Measurements from ENCODE around the gene ZDHHC9.

Gene ZDHHC9

DNA sequence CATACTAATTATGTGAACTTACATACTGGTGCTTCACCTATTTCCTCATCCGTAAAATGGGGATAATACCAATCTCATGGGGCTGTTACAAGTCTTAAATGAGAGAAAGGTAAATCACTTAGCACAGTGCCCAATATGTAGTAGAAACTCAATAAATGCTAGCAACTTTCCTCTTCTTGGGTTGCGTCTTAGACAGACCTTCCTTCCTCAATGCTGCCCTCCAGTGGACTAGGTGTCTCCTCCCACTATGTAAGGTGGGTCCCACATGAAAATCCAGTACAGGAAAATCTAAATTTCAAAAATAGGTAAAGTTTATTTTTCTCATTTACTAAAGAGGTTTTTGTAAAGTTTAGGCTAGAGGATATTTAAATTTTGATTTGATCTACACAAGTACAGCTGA lies 20.6 kb downstream of the ZDHHC9 start:
- no peak for DNase-seq (ENCODE audit: low read depth in 2 of 2)

- no peak for DNase-seq (ENCODE audit: low read depth in 2 of 2)
These were observed 25.6 kb downstream of the ZDHHC9 start for GRCh38 chrX:129818123-129818522.

- no peak for DNase-seq (ENCODE audit: low read depth in 2 of 2)
These were observed 29.9 kb downstream of the ZDHHC9 start for GRCh38 chrX:129813662-129814368.

DNA sequence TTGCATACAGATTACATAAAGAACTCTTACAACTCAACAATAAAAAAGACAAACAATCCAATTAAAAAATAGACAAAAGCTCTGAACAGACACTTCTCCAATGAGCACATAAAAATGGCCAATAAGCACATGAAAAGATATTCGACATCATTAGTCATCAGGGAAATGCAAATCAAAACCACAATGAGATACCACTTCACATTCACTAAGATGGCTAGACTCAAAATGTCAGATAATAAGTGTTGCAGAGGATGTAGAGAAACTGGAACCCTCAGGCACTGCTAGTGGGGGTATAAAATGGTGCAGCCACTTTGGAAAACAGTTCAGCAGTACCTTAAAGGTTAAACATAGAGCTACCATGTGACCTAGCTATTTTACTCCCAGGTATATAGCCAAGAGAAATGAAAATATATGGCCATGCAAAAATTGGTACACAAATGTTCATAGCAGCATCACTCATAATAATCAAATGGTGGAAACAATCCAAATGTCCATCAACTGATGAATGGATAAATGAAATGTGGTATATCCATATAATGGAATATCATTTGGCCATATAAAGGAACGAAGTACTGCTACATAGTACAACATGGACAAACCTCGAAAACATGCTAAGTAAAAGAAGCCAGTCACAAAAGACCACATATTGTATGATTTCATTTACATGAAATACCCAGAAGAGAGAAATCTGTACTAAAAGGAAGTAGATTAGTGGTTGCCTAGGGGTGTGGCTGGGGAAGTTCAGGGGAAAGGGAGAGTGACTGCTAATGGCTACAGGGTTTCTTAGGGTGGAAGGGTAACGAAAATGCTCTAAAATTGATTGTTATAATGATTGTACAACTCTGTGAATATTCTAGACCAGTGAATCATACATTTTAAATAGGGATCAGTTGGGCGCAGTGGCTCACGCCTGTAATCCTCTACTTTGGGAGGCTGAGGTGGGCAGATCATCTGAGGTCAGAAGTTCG lies 34.6 kb downstream of the ZDHHC9 start:
- DNase-seq (ENCODE audit: low read depth in 2 of 2) = no peak

GRCh38 chrX:129808158-129808828 lies 35.4 kb downstream of the ZDHHC9 start:
- no peak for DNase-seq (ENCODE audit: low read depth in 2 of 2)

DNA sequence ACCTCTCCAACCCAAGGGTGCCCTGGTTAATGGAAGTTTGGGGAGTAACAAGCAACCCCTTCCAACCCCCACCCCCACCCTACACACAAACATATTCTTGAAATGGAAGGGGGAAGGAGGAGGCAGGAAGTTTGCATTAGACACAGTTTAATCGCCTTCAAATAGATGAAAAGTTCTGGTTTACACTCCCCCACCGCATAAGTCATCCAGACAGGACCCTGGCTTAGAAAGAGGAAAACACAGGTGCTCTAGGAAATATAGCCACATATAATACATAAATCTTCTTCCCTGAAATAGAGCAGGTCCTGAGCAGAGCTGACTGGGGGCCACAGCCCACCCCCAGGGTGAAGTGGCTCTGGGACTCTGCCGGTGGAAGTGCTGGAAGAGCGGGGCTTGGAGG lies 38.9 kb downstream of the ZDHHC9 start:
- no peak for DNase-seq (ENCODE audit: low read depth in 2 of 2)

DNA sequence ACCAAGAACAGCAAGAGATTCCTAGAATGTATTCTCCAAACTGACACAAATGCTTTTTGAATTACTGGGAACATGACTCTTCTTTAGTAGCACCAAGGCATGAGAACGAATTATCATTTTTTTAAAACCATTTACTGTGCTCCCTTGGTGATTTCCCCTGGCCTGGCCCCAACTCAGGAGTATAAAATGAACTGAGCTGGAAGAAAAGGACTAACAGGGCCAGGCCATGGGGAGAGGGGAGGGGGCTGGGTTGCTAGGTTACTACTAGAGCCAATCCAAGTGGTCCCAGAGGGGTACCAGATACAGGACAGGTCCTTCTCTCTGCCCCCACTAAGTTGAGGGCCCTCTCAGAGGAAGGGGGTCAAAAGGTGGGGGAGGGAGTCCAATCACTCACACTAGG lies 40.8 kb downstream of the ZDHHC9 start:
- no peak for DNase-seq (ENCODE audit: low read depth in 2 of 2)

DNA sequence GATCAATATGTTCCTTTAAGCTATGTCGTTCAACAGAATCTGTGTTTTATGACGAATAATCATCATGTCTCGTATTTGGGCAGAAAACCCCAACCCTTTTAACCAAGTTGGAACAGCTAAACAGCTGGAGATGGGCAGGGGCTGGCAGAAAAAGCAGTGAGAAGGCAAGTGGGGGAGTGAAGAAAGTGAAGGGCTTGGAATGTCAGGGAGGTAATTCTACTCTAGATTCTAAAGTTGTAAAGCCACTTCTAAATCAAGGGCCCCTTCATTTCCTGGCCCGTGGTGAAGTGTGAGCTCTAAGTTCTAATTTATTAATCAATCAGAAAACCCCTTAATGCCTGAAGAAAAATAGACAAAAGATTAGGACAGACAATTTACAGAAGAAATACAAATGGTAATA lies 43.5 kb downstream of the ZDHHC9 start:
- DNase-seq (ENCODE audit: low read depth in 2 of 2) = no peak

DNA sequence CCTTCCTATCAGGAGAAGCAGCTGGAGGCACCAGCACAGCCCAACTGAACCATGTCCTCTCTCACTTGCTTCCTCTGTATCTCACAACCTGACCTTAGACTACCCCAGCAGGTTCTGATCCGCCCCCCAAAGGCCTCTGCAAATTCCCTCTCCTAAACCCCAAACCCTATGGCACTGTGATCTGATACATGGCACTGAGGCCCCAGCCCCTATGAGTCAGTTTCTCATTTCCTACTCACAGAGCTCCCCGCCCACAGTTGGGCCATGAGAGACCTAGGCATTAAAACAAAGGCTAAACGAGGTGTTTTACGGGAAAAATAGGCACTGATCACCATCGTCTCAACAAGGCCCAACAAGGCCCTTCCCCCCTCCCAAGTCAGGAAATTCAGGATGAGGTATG lies 44.8 kb downstream of the ZDHHC9 start:
- DNase-seq (ENCODE audit: low read depth in 2 of 2) = no peak

DNA sequence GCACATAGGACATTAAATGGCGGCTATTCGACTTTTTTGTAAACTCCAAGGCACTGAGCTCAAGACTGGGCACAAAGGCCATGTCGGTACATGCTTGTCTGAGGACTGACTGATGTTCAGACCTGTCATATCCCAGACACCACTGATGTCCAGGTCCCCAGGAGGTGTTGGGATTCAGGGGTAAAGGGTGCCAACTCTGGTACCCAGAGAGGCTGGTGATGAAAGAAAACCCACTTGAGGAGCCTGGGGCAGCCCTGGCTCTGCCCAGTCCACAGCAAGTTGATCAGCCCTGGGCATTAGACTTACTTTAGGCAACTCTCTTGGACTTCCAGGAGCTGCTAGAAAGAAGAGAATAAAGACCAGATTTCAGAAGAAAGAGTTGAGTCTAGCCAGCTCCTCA lies 45.2 kb downstream of the ZDHHC9 start:
- no peak for DNase-seq (ENCODE audit: low read depth in 2 of 2)

GRCh38 chrX:129797251-129797906 lies 46.3 kb downstream of the ZDHHC9 start:
- no peak for DNase-seq (ENCODE audit: low read depth in 2 of 2)

DNA sequence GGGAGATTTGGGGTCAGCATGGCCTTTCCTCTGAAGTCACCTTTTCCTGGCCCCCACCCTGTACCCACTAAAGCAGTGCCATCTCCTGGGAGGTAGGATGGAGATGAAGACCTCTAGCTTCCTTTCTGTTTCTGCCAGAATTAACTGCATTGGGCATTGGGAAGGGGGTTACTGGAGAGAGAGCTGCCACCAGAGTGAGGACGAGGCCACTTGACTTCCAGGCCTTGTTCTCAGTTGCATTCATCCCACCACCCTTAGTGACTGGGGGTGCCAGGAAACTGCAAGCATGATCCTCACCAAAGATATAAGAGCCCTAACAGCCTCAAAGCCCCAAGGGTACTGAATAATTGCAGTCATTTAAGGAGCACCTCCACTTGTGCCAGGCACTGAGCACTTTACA lies 48.1 kb downstream of the ZDHHC9 start:
- DNase-seq (ENCODE audit: low read depth in 2 of 2) = no peak

GRCh38 chrX:129793604-129794191 lies 50.0 kb downstream of the ZDHHC9 start:
- no peak for DNase-seq (ENCODE audit: low read depth in 2 of 2)

- no peak for DNase-seq (ENCODE audit: low read depth in 2 of 2)
These were observed 50.9 kb downstream of the ZDHHC9 start for GRCh38 chrX:129792586-129793291.

GRCh38 chrX:129791961-129792570 lies 51.6 kb downstream of the ZDHHC9 start:
- no peak for DNase-seq (ENCODE audit: low read depth in 2 of 2)

GRCh38 chrX:129791336-129791735 lies 52.4 kb downstream of the ZDHHC9 start:
- DNase-seq (ENCODE audit: low read depth in 2 of 2) = no peak

- no peak for DNase-seq (ENCODE audit: low read depth in 2 of 2)
These were observed 52.9 kb downstream of the ZDHHC9 start for GRCh38 chrX:129790808-129791207.

DNA sequence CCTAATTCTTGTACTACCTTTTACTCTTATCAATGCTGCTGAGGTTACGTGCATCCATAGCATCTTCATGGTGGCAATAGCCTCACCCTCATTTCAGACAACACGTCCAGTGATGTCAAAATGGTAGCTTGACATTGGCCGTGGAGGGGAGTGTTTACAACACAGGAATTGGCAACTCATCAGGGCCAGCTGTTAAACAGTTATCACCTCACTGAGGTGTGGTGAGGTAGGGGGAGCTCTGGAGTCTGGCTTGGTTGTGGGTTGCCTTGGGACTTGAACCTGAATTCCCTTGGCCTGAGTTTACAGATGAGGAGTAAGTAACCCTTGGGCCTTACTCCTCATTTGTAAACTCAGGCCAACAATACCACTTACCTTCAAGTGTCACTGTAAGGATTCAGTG lies 53.5 kb downstream of the ZDHHC9 start:
- DNase-seq (ENCODE audit: low read depth in 2 of 2) = no peak

GRCh38 chrX:129788527-129788926 lies 55.2 kb downstream of the ZDHHC9 start:
- no peak for DNase-seq (ENCODE audit: low read depth in 2 of 2)

DNA sequence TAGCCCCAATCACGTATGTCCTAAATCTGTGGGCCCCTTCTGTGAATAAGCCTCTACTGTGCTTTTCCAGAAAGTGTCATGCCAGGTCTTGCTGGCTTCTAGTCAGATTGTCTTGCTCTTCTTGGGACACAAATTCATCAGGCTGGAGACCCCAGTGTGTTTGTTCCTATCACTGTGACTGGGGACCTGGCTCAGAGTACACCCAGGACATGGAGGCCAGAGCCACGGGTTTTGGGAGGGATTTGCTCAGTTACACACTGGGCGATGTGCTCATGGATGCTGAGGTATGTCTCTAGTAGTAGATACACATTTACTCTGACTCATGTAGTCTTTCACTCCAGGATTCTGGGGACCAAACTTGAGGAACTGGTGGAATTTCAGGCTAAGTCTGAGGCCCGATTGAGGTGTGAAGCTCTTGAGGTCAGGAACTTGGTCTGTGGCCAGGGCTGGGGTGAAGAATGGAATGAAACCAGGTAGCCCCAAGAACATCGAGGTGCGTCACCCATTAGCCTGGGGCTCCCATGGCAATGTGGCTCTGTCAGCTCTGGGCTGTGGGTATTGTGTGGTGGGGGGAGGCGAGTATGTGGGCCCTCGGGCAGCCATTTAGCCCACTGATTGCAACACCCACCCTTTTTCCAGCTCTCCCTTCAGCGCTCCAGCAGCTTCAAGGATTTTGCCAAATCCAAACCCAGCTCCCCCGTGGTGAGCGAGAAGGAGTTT lies 56.2 kb downstream of the ZDHHC9 start:
- no peak for DNase-seq (ENCODE audit: low read depth in 2 of 2)

Measured in fibroblast of skin of left biceps (primary cell).